RPMI8226 (cell line): Measurements from ENCODE around the gene NTMT2.
"Not testable (repeated sequence)": the region's sequence is repeated elsewhere in the genome, so short reads cannot be mapped to it uniquely, and the experiment has no call there.

Experiments
- DNase-seq: peaks from one replicate; pipeline ENCODE4 v3.0.0-alpha.2; 2015

NTMT2 gene

GRCh38 chr1:170162459-170163246, 16.9 kb downstream of the NTMT2 start:
- no peak for DNase-seq

GRCh38 chr1:170164103-170164763, 18.5 kb downstream of the NTMT2 start:
- DNase-seq: no peak

GRCh38 chr1:170166518-170167180, 20.9 kb downstream of the NTMT2 start:
- DNase-seq: no peak

- no peak for DNase-seq
These were observed 22.5 kb downstream of the NTMT2 start for GRCh38 chr1:170168265-170168664.

- not testable (repeated sequence) for DNase-seq
These were observed 24.8 kb downstream of the NTMT2 start for GRCh38 chr1:170170513-170170912.

GRCh38 chr1:170174395-170174794, 28.6 kb downstream of the NTMT2 start:
- no peak for DNase-seq

- no peak for DNase-seq
These were observed 29.3 kb downstream of the NTMT2 start for GRCh38 chr1:170175041-170175440.

GRCh38 chr1:170175484-170175883, 29.7 kb downstream of the NTMT2 start:
- no peak for DNase-seq

GRCh38 chr1:170176772-170177171, 31.0 kb downstream of the NTMT2 start:
- no peak for DNase-seq

GRCh38 chr1:170182442-170182841, 36.7 kb downstream of the NTMT2 start:
- DNase-seq: no peak

- no peak for DNase-seq
These were observed 46.8 kb downstream of the NTMT2 start for GRCh38 chr1:170192546-170192945.

- no peak for DNase-seq
These were observed 48.7 kb downstream of the NTMT2 start for GRCh38 chr1:170194451-170194850.

- no peak for DNase-seq
These were observed 50.9 kb downstream of the NTMT2 start for GRCh38 chr1:170196490-170197236.

GRCh38 chr1:170198090-170198489, 52.3 kb downstream of the NTMT2 start:
- no peak for DNase-seq

- no peak for DNase-seq
These were observed 52.8 kb downstream of the NTMT2 start for GRCh38 chr1:170198584-170198983.

- no peak for DNase-seq
These were observed 54.4 kb downstream of the NTMT2 start for GRCh38 chr1:170200161-170200560.

GRCh38 chr1:170200621-170201397, 55.0 kb downstream of the NTMT2 start:
- no peak for DNase-seq

GRCh38 chr1:170203693-170204092, 57.9 kb downstream of the NTMT2 start:
- no peak for DNase-seq

- no peak for DNase-seq
These were observed 58.4 kb downstream of the NTMT2 start for GRCh38 chr1:170204121-170204520.

GRCh38 chr1:170205301-170205700, 59.5 kb downstream of the NTMT2 start:
- DNase-seq: no peak

GRCh38 chr1:170209125-170209524, 63.4 kb downstream of the NTMT2 start:
- no peak for DNase-seq

GRCh38 chr1:170210142-170210541, 64.4 kb downstream of the NTMT2 start:
- DNase-seq: no peak
